ENCODE results near the gene ANKRD39.

DNA sequence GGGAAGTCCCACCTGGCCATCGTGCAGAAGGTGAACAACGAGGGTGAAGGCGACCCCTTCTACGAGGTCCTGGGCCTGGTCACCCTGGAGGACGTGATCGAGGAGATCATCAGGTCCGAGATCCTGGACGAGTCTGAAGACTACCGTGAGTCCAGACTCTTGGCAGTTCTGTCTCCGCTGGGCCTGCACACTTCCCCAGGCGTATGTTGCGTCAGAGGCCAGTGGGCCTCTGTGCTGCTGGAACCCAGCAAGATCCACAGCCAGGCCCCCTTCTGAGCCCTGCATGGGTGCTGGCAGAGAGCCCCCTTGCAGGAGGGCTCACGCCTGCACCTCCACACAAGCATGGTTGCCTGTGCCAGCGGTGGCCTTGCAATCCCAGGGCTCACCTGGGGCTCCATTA, 32.8 kb downstream of the ANKRD39 start:
- TF ChIP-seq CHD1 (IDR thresholded peaks at IDR 0.05; ENCODE audit: low read depth, low read length) (no peak), MXI1 (IDR thresholded peaks at IDR 0.05; ENCODE audit: borderline replicate concordance, low read depth, low read length) (no peak), RAD21 (IDR thresholded peaks at IDR 0.05; ENCODE audit: low read length) (no peak), BHLHE40 (IDR thresholded peaks at IDR 0.05; ENCODE audit: low read depth, low read length) (no peak), POLR2A (IDR thresholded peaks at IDR 0.05; ENCODE audit: low read depth, low read length) (no peak), SMC3 (IDR thresholded peaks at IDR 0.05; ENCODE audit: low read depth, low read length) (no peak)
- TF ChIP-seq, protein P1, sequence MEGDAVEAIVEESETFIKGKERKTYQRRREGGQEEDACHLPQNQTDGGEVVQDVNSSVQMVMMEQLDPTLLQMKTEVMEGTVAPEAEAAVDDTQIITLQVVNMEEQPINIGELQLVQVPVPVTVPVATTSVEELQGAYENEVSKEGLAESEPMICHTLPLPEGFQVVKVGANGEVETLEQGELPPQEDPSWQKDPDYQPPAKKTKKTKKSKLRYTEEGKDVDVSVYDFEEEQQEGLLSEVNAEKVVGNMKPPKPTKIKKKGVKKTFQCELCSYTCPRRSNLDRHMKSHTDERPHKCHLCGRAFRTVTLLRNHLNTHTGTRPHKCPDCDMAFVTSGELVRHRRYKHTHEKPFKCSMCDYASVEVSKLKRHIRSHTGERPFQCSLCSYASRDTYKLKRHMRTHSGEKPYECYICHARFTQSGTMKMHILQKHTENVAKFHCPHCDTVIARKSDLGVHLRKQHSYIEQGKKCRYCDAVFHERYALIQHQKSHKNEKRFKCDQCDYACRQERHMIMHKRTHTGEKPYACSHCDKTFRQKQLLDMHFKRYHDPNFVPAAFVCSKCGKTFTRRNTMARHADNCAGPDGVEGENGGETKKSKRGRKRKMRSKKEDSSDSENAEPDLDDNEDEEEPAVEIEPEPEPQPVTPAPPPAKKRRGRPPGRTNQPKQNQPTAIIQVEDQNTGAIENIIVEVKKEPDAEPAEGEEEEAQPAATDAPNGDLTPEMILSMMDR (conservative IDR thresholded peaks at IDR 0.05; ENCODE audit: low read depth, low read length) = no peak

Data from IMR-90 (cell line).